ENCODE data around the gene HEBP2. TPM values are rescaled to one million over a fixed set of nuclear protein-coding genes. Genes with fewer than 3 reads are reported as not detected.

Gene HEBP2
- total RNA-seq, 1 donor from 2014 or later = 41.9 TPM

GRCh38 chr6:138389551-138389950, 14.5 kb upstream of the HEBP2 start:
- Histone ChIP-seq H3K36me3 (no peaks in the 10 kb centered on the region), H3K9me3 (no peaks in the 10 kb centered on the region), H3K4me3 (no peak overlapping the region), H3K4me1 (no peaks in the 10 kb centered on the region), H3K27me3 (no peaks in the 10 kb centered on the region), H3K27ac (no peak overlapping the region)
- intact Hi-C loops (cut with DNase I) = no loop called here
- DNase-seq = no peak
- TF ChIP-seq CTCF (IDR thresholded peaks at IDR 0.05) = no peak
- ATAC-seq = no peak

GRCh38 chr6:138393871-138394783, 9.9 kb upstream of the HEBP2 start:
- DNase-seq (no peak), ATAC-seq (no peak)
- TF ChIP-seq CTCF (IDR thresholded peaks at IDR 0.05) = no peak
- H3K9me3 ChIP-seq = no peaks in the 10 kb centered on the region
- intact Hi-C loops (cut with DNase I) = no loop called here
- no peaks in the 10 kb centered on the region for H3K36me3 ChIP-seq
- H3K27ac ChIP-seq = no peak overlapping the region
- H3K4me3 ChIP-seq = no peak overlapping the region
- no peaks in the 10 kb centered on the region for H3K4me1 ChIP-seq
- H3K27me3 ChIP-seq = no peaks in the 10 kb centered on the region

GRCh38 chr6:138396709-138397108, 7.3 kb upstream of the HEBP2 start:
- TF ChIP-seq CTCF (IDR thresholded peaks at IDR 0.05) = no peak
- ATAC-seq = no peak

GRCh38 chr6:138397128-138398122, 6.6 kb upstream of the HEBP2 start:
- no peak for ATAC-seq

More at GRCh38 chr6:138396709-138397108, 7.3 kb upstream of the HEBP2 start:
- H3K4me1 ChIP-seq = no peaks in the 10 kb centered on the region
- no peaks in the 10 kb centered on the region for H3K36me3 ChIP-seq
- intact Hi-C loops (cut with DNase I) = no loop called here
- DNase-seq = no peak
- no peaks in the 10 kb centered on the region for H3K27me3 ChIP-seq
- no peak overlapping the region for H3K27ac ChIP-seq
- no peak overlapping the region for H3K4me3 ChIP-seq
- no peaks in the 10 kb centered on the region for H3K9me3 ChIP-seq

More at GRCh38 chr6:138397128-138398122, 6.6 kb upstream of the HEBP2 start:
- no peak overlapping the region for H3K4me3 ChIP-seq
- no peak for DNase-seq
- no peaks in the 10 kb centered on the region for H3K36me3 ChIP-seq
- no peak for TF ChIP-seq CTCF (IDR thresholded peaks at IDR 0.05)
- no peak overlapping the region for H3K27ac ChIP-seq
- intact Hi-C loops (cut with DNase I) = no loop called here
- H3K27me3 ChIP-seq = no peaks in the 10 kb centered on the region
- H3K4me1 ChIP-seq = no peaks in the 10 kb centered on the region
- H3K9me3 ChIP-seq = no peaks in the 10 kb centered on the region
